GM23248 (cell line): Measurements from ENCODE around the gene ACTA2.

Experiments
- EZH2 ChIP-seq: fragments of 200-600 bp; sonication (generic); IDR thresholded peaks from 2 replicates; pipeline ENCODE4 v1.6.1; 2018; ENCODE audit warnings: antibody characterized with exemption, mild to moderate bottlenecking; ENCODE audit not compliant: insufficient read depth, poor library complexity, severe bottlenecking
- EZH2phosphoT487 ChIP-seq: fragments of 200-600 bp; sonication (generic); IDR thresholded peaks from 2 replicates; pipeline ENCODE4 v1.6.1; 2018; ENCODE audit warnings: antibody characterized with exemption, moderate library complexity, mild to moderate bottlenecking, low read depth; ENCODE audit not compliant: insufficient read depth

DNA sequence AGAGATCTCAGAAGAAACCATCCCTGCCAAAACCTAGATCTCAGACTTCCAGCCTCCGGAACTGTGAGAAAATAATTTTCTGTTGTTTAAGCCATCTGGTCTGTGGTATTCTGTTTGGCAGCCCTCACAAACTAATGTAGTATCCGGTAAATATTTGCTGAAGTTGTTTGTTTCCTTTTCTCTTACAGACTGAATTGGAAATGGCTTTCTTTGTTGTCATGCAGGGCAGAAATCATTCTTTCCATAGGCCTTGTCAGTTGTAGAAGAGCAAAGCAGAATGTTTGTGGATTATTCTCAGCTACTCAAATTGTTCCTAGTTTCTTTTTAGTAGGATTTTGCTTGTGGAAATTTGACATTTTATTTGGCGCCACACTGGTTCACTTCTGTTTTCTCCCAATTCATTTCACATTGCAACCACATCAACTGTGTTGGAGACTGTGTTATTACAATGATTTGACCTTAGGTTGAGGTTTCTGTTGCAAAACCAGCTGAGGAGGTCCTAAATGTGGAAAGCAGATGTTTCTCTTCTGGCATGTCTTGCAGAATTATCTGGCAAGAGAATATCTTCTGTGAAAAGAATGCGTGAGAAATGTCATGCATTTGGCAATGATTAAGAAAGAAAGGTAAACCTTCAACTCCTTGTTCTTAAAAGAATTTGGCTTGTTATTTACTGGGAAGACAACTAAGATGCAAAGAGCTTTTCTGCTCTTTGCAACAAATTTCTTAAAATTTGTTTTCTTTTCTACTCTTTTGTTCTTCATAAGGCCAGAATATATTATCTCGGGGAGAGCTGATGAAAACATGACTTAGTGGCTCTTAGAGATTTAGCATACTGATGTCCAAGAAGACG is 25.8 kb downstream of the ACTA2 start:
- TF ChIP-seq EZH2: no peak
- TF ChIP-seq EZH2phosphoT487: no peak; the same call in 1 of the 2 replicates
